H9 (cell line): Measurements from ENCODE around the gene GPR89B. TPM values are rescaled to one million over a fixed set of nuclear protein-coding genes. Genes with fewer than 3 reads are reported as not detected.
"Not testable (repeated sequence)": the region's sequence is repeated elsewhere in the genome, so short reads cannot be mapped to it uniquely, and the experiment has no call there.

Experiments
- DNase-seq: peaks from one replicate; pipeline ENCODE4 v3.0.0-alpha.2; 2017
- H2AFZ ChIP-seq: one replicate; pipeline ENCODE4 v1.6.1; 2013; ENCODE audit warnings: mild to moderate bottlenecking, low read length, control low read depth, moderate library complexity
- H2AK5ac ChIP-seq: 2 replicates; pipeline ENCODE4 v1.6.1; 2013; ENCODE audit warnings: low read length, control low read depth, mixed read lengths; ENCODE audit not compliant: insufficient read length
- H2BK120ac ChIP-seq: one replicate; pipeline ENCODE4 v1.6.1; 2013; ENCODE audit warnings: low read depth, mild to moderate bottlenecking, low read length, control low read depth, inconsistent platforms; ENCODE audit not compliant: poor library complexity, severe bottlenecking
- H2BK12ac ChIP-seq: 2 replicates; pipeline ENCODE4 v1.6.1; 2013; ENCODE audit warnings: low read length, control low read depth, mixed read lengths, low read depth; ENCODE audit not compliant: insufficient read length
- H2BK15ac ChIP-seq: 2 replicates; pipeline ENCODE4 v1.6.1; 2013; ENCODE audit warnings: low read depth, low read length, control low read depth
- H2BK20ac ChIP-seq: one replicate; pipeline ENCODE4 v1.6.1; 2013; ENCODE audit warnings: low read depth, mild to moderate bottlenecking, low read length, control low read depth, inconsistent platforms; ENCODE audit not compliant: poor library complexity, severe bottlenecking
- H2BK5ac ChIP-seq: 2 replicates; pipeline ENCODE4 v1.6.1; 2013; ENCODE audit warnings: low read length, control low read depth, mixed read lengths; ENCODE audit not compliant: insufficient read length
- H3K14ac ChIP-seq: 2 replicates; pipeline ENCODE4 v1.6.1; 2013; ENCODE audit warnings: low read length, control low read depth; ENCODE audit not compliant: insufficient read depth
- H3K18ac ChIP-seq: 2 replicates; pipeline ENCODE4 v1.6.1; 2013; ENCODE audit warnings: low read depth, mild to moderate bottlenecking, mixed read lengths, low read length, control low read depth; ENCODE audit not compliant: insufficient read length
- H3K23ac ChIP-seq: 2 replicates; pipeline ENCODE4 v1.6.1; 2013; ENCODE audit warnings: low read length, control low read depth, mixed read lengths, low read depth; ENCODE audit not compliant: insufficient read length
- H3K23me2 ChIP-seq: 2 replicates; pipeline ENCODE4 v1.6.1; 2013; ENCODE audit warnings: low read depth, mild to moderate bottlenecking, mixed read lengths, low read length, control low read depth; ENCODE audit not compliant: insufficient read length, poor library complexity, severe bottlenecking
- H3K27ac ChIP-seq: 2 replicates; pipeline ENCODE4 v1.5.1; 2013; ENCODE audit warnings: low read length, control low read depth, mixed read lengths, low read depth; ENCODE audit not compliant: insufficient read length
- H3K27me3 ChIP-seq: 2 replicates; pipeline ENCODE4 v1.6.1; 2013; ENCODE audit warnings: low read length, control low read depth, inconsistent platforms; ENCODE audit not compliant: insufficient read depth
- H3K4ac ChIP-seq: 2 replicates; pipeline ENCODE4 v1.6.1; 2013; ENCODE audit warnings: low read depth, mild to moderate bottlenecking, control low read depth, inconsistent platforms, low read length, moderate library complexity
- H3K4me1 ChIP-seq: 2 replicates; pipeline ENCODE4 v1.6.1; 2013; ENCODE audit warnings: low read length, control low read depth, inconsistent platforms; ENCODE audit not compliant: insufficient read depth
- H3K4me2 ChIP-seq: 2 replicates; pipeline ENCODE4 v1.6.1; 2013; ENCODE audit warnings: low read length, control low read depth, mixed read lengths; ENCODE audit not compliant: insufficient read length, insufficient read depth
- H3K56ac ChIP-seq: 2 replicates; pipeline ENCODE4 v1.6.1; 2013; ENCODE audit warnings: low read depth, mild to moderate bottlenecking, mixed read lengths, low read length, control low read depth; ENCODE audit not compliant: insufficient read length
- H3K79me1 ChIP-seq: 2 replicates; pipeline ENCODE4 v1.6.1; 2013; ENCODE audit warnings: low read depth, mild to moderate bottlenecking, moderate library complexity, low read length, control low read depth, inconsistent platforms; ENCODE audit not compliant: insufficient read depth, poor library complexity, severe bottlenecking
- H3K79me2 ChIP-seq: 2 replicates; pipeline ENCODE4 v1.6.1; 2013; ENCODE audit warnings: low read length, control low read depth, inconsistent platforms; ENCODE audit not compliant: insufficient read depth
- H3K9ac ChIP-seq: 2 replicates; pipeline ENCODE4 v1.6.1; 2013; ENCODE audit warnings: low read length, control low read depth, mixed read lengths; ENCODE audit not compliant: insufficient read length; ENCODE audit errors: extremely low read depth
- H3K9me3 ChIP-seq: one replicate; pipeline ENCODE4 v1.6.1; 2013; ENCODE audit warnings: low read depth, low read length, inconsistent platforms; ENCODE audit not compliant: control insufficient read depth
- H3T11ph ChIP-seq: one replicate; pipeline ENCODE4 v1.6.1; 2013; ENCODE audit warnings: mild to moderate bottlenecking, low read length, control low read depth, inconsistent platforms
- H4K20me1 ChIP-seq: one replicate; pipeline ENCODE4 v1.6.1; 2013; ENCODE audit not compliant: control insufficient read depth, insufficient read length, insufficient read depth
- H4K5ac ChIP-seq: 2 replicates; pipeline ENCODE4 v1.6.1; 2013; ENCODE audit warnings: low read depth, mild to moderate bottlenecking, mixed read lengths, low read length, control low read depth; ENCODE audit not compliant: insufficient read length
- H4K8ac ChIP-seq: replicated peaks from 2 replicates; pipeline ENCODE4 v1.6.1; 2013; ENCODE audit warnings: low read length, control low read depth, mixed read lengths, low read depth; ENCODE audit not compliant: insufficient read length
- H4K91ac ChIP-seq: 2 replicates; pipeline ENCODE4 v1.6.1; 2013; ENCODE audit warnings: low read depth, mild to moderate bottlenecking, moderate library complexity, mixed read lengths, low read length, control low read depth; ENCODE audit not compliant: insufficient read length
- H3K27ac Mint-ChIP-seq, 3 experiments: 2 replicates in 2 of 3; 3 replicates in 1 of 3; pipeline ENCODE4 v1.8.0; 2020 to 2021; ENCODE audit warnings: mixed read lengths in 3 of 3, mild to moderate bottlenecking in 1 of 3, moderate library complexity in 1 of 3
- H3K27me3 Mint-ChIP-seq: 2 replicates; pipeline ENCODE4 v1.8.0; 2021; ENCODE audit warnings: low read depth, mild to moderate bottlenecking, moderate library complexity, mixed read lengths
- H3K36me3 Mint-ChIP-seq, 3 experiments: 2 replicates in 2 of 3; 3 replicates in 1 of 3; pipeline ENCODE4 v1.8.0; 2020 to 2021; ENCODE audit warnings: low read depth in 3 of 3, mixed read lengths in 3 of 3; ENCODE audit not compliant: insufficient read depth in 1 of 3
- H3K4me1 Mint-ChIP-seq, 2 experiments: 2 replicates each; pipeline ENCODE4 v1.8.0; 2020; ENCODE audit warnings: mixed read lengths in 2 of 2
- H3K4me3 Mint-ChIP-seq, 2 experiments: 2 replicates in 1 of 2; 3 replicates in 1 of 2; pipeline ENCODE4 v1.8.0; 2020 to 2021; ENCODE audit warnings: mild to moderate bottlenecking in 2 of 2, mixed read lengths in 2 of 2, moderate library complexity in 1 of 2
- H3K9me3 Mint-ChIP-seq, 2 experiments: 2 replicates in 1 of 2; 3 replicates in 1 of 2; pipeline ENCODE4 v1.8.0; 2020; ENCODE audit warnings: mild to moderate bottlenecking in 2 of 2, mixed read lengths in 2 of 2, moderate library complexity in 1 of 2
- WGBS: extraction: QIAGEN DNeasy Blood & Tissue Kit; methylation state at CpG from one replicate; pipeline ENCODE4 v1.1.7; 2013; ENCODE audit warnings: missing lambda C conversion rate, low lambda C conversion rate, mixed read lengths; ENCODE audit not compliant: insufficient read length; ENCODE audit errors: extremely low coverage; 5-methylcytosine and 5-hydroxymethylcytosine counted together
- long read RNA-seq: library from polyadenylated mRNA; unstranded; transcript quantifications from one replicate; pipeline ENCODE4 v2.0.0, GENCODE V29; 2020
- total RNA-seq: library from RNA; stranded (reverse); gene quantifications from 2 replicates; pipeline ENCODE4 v1.2.1, GENCODE V29; 2021

Gene GPR89B
- 15.1 and 15.4 TPM in 2 replicates for total RNA-seq
- long read RNA-seq, transcript GPR89B-201 (14 exons, 1,934 nt): major isoform, 47 of 98 reads
- long read RNA-seq, partial matches to known transcripts: 8 of 98 reads
- long read RNA-seq, other reads (novel, unspliced or antisense): 37 of 98 reads

DNA sequence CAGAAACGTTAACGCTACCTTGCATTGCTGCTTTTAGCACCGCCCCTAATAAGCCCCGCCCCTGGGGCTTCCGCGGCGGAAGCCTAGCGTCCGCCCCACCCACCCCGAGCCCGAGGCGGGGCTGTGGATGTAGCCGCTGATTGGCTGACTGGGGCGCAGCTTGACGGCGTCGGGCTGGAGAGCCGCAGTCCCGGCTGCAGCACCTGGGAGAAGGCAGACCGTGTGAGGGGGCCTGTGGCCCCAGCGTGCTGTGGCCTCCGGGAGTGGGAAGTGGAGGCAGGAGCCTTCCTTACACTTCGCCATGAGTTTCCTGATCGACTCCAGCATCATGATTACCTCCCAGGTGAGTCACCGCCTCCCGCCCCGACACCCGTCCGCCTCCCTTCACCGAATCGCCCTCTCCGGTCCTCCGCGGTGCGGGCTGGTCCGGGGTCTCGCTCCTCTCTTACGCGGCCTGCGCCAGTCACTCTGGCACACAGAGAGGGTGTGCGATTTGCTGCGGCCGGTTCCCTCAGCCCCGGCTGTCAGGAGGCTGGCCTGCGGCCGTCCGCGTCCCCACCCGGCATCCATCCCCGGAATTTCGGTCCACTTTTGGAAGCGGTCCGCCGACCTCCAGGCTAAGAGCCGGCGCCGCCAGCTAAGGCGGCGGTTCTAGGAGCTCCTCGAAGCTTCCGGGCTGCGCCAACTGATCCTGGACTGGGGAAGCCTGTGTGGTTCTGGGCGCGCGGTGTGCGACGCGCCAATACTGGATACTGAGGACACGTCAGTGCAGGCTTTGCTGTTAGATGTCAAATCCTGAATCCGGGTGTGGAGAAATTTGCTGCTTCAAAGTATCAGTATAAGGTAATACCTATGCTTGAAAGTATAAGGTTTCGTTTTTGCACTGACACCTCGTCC, at the start of gene GPR89B:
Gene GPR89B, plus strand, starts transcription at position 185 of the 897 bp plus-strand sequence. Its CDS starts 117 bp downstream, at position 302.
- not testable (repeated sequence) for H4K5ac ChIP-seq, H3K4me1 ChIP-seq, H3K36me3 Mint-ChIP-seq, H2BK120ac ChIP-seq, H2BK15ac ChIP-seq, H3K56ac ChIP-seq, H4K20me1 ChIP-seq, H3K27me3 Mint-ChIP-seq, H2AK5ac ChIP-seq, H4K91ac ChIP-seq, H4K8ac ChIP-seq, H3K27ac ChIP-seq, H2BK12ac ChIP-seq, H2BK5ac ChIP-seq, H2BK20ac ChIP-seq, H3K9me3 ChIP-seq, H2AFZ ChIP-seq, H3K9me3 Mint-ChIP-seq, H3K4ac ChIP-seq, H3K79me2 ChIP-seq, H3K23me2 ChIP-seq, H3T11ph ChIP-seq, H3K27me3 ChIP-seq, H3K79me1 ChIP-seq, H3K23ac ChIP-seq
- H3K27ac Mint-ChIP-seq: peak within 1 kb of the TSS in 1 of 3 experiments; percentile 81; a peak in 2 of 7 replicates
- H3K4me1 Mint-ChIP-seq: peaks cover 17 to 18% of the 10 kb centered on the region in 2 experiments
- DNase-seq: peak; percentile 95
- Histone ChIP-seq H3K9ac (peak within 1 kb of the TSS; percentile 89), H3K14ac (peak within 1 kb of the TSS; percentile 91; the same call in 1 of the 2 replicates), H3K4me2 (peak within 1 kb of the TSS; percentile 54), H3K18ac (peak within 1 kb of the TSS; percentile 87)
- peak within 1 kb of the TSS; percentile 86 to 88 for H3K4me3 Mint-ChIP-seq
- no CpG with 5 or more reads among the region's 72 CpGs for WGBS
